ENCODE results near the gene PSG11. TPM values are rescaled to one million over a fixed set of nuclear protein-coding genes. Genes with fewer than 3 reads are reported as not detected.
"Not testable (repeated sequence)": the region's sequence is repeated elsewhere in the genome, so short reads cannot be mapped to it uniquely, and the experiment has no call there.

PSG11 gene
- total and polyA plus RNA-seq, 2 of the 4 experiments (the other 2 are of a cell fraction): 0.07 to 0.18 TPM

GRCh38 chr19:42989186-42989585 lies 37.1 kb downstream of the PSG11 start:
- dilution Hi-C loops (cut with HindIII; ENCODE audit: low sequenced_read_pairs, unreplicated experiment); CTCF ChIA-PET; BruUV-seq (replicated peaks); in situ Hi-C loops (cut with MboI; ENCODE audit: low sequenced_read_pairs); H3K4me3 ChIP-seq (ENCODE audit: insufficient read depth, low read depth, low read length); H3K9ac ChIP-seq (ENCODE audit: low read depth, low read length); POLR2A ChIA-PET (ENCODE audit: unreplicated experiment); H2AK9ac ChIP-seq (replicated peaks; ENCODE audit: low read depth, low read length, poor library complexity); H2AFZ ChIP-seq (replicated peaks; ENCODE audit: low read length, poor library complexity); ATAC-seq (ENCODE audit: low read depth); DNase-seq; H3K36me3 ChIP-seq (ENCODE audit: control insufficient read depth, insufficient read depth, low read length); H3K4me2 ChIP-seq (ENCODE audit: low read depth, low read length); H4K5ac ChIP-seq (ENCODE audit: low read depth, low read length); H3K9me3 ChIP-seq (ENCODE audit: control insufficient read depth, insufficient read depth, low read length); intact Hi-C loops (cut with micrococcal nuclease); H4K20me1 ChIP-seq (ENCODE audit: insufficient read depth, low read length); H3K27me3 ChIP-seq (ENCODE audit: control insufficient read depth, insufficient read depth, low read length); H3K79me1 ChIP-seq (ENCODE audit: low read depth in 1 of 2, low read length in 2 of 2): not testable (repeated sequence)
- H3K56ac ChIP-seq (ENCODE audit: extremely low read depth, insufficient read depth, low read length): 0 out of 2 replicates have a peak overlapping the region, but pooled peaks have one; percentile 6
- H3K23ac ChIP-seq (ENCODE audit: low read depth, low read length): peak overlapping the region; percentile 78; the same call in 1 of the 2 replicates
- peaks cover 12% of the 10 kb centered on the region for H3K4me1 ChIP-seq (ENCODE audit: control insufficient read depth, insufficient read depth, low read length)
- H3K27ac ChIP-seq (ENCODE audit: insufficient read depth, low read length): 0 out of 2 replicates have a peak overlapping the region, but pooled peaks have one; percentile 20
- H4K91ac ChIP-seq (ENCODE audit: insufficient read depth, low read depth, low read length): peak overlapping the region; percentile 84
- H2AK5ac ChIP-seq (ENCODE audit: low read depth, low read length): peak overlapping the region; percentile 93; the same call in 1 of the 2 replicates
- H4K8ac ChIP-seq (ENCODE audit: low read depth in 2 of 2, low read length in 2 of 2): peak overlapping the region; percentile 17 to 77; a peak in 3 of 4 replicates
- H2BK120ac ChIP-seq (ENCODE audit: low read depth, low read length): peak overlapping the region; percentile 96
- peak overlapping the region; percentile 13; the same call in 1 of the 2 replicates for H3K18ac ChIP-seq (ENCODE audit: low read depth, low read length)
- H3K4ac ChIP-seq (ENCODE audit: low read depth, low read length): peak overlapping the region; percentile 83
- peak overlapping the region; percentile 85 for H3K14ac ChIP-seq (replicated peaks; ENCODE audit: low read depth, low read length)
- peak overlapping the region; percentile 97 for H2BK20ac ChIP-seq (ENCODE audit: low read depth, low read length)
- peak overlapping the region; percentile 79; the same call in 2 of the 3 replicates for H2BK15ac ChIP-seq (ENCODE audit: low read depth, low read length)
- H3K9me1 ChIP-seq (ENCODE audit: insufficient read depth, low read length): peaks cover 13% of the 10 kb centered on the region
- 83% methylated on average over 2 of the region's 4 CpGs; no CpG with 5 or more reads in 1 of the 2 experiments for WGBS, 2 experiments (ENCODE audit: extremely low coverage in 2 of 2, insufficient read length in 1 of 2)
- peak overlapping the region; percentile 78 for H2BK5ac ChIP-seq (ENCODE audit: low read depth, low read length, poor library complexity, severe bottlenecking)

Data from IMR-90 (cell line).